Measurements from ENCODE around the gene MTCH2.
"Not testable (repeated sequence)": the region's sequence is repeated elsewhere in the genome, so short reads cannot be mapped to it uniquely, and the experiment has no call there.

Gene MTCH2

DNA sequence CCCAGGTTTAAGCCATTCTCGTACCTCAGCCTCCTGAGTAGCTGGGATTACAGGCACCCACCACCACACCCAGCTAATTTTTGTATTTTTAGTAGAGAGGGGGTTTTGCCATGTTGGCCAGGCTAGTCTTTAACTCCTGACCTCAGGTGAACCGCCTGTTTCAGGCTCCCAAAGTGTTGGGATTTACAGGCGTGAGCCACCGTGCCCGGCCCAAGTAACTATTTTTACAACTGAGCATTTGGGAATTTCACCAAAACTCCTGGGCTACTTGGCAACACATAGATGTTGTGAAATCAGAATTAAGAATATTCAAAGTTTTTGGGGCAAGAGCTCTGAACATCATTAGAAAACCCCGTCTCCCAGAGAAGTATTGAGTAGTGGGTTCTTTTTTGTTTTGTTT is 1.9 kb downstream of the MTCH2 start:
- DNase-seq (ENCODE audit: low read depth in 1 of 2, low spot score in 1 of 2): not testable (repeated sequence)

- not testable (repeated sequence) for DNase-seq (ENCODE audit: low read depth in 1 of 2, low spot score in 1 of 2)
These were observed 6.0 kb downstream of the MTCH2 start for GRCh38 chr11:47636331-47636730.

DNA sequence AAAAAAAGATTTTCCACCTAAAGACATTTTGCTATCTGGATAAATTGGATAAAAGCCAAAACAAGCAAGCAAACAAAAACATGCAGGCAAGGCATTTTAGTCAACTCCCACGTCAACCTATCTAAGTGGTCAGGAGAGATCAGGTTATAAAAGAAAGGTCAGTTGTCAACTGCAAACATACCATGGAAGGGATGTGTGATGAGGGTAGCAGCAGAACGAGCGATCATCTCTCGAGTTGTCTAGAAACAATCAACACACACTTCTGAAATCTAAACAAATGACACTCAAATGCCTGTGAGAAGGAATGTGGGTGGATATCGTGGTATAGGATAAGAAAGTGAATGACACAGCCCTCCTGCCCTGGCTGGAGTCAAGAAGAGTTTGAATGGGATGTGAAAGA is 10.9 kb downstream of the MTCH2 start:
- no peak for DNase-seq (ENCODE audit: low read depth in 1 of 2, low spot score in 1 of 2)

- no peak for DNase-seq (ENCODE audit: low read depth in 1 of 2, low spot score in 1 of 2)
These were observed 14.3 kb downstream of the MTCH2 start for GRCh38 chr11:47628026-47628425.

- DNase-seq (ENCODE audit: low read depth in 1 of 2, low spot score in 1 of 2): no peak
These were observed 16.1 kb downstream of the MTCH2 start for GRCh38 chr11:47626234-47626633.

DNA sequence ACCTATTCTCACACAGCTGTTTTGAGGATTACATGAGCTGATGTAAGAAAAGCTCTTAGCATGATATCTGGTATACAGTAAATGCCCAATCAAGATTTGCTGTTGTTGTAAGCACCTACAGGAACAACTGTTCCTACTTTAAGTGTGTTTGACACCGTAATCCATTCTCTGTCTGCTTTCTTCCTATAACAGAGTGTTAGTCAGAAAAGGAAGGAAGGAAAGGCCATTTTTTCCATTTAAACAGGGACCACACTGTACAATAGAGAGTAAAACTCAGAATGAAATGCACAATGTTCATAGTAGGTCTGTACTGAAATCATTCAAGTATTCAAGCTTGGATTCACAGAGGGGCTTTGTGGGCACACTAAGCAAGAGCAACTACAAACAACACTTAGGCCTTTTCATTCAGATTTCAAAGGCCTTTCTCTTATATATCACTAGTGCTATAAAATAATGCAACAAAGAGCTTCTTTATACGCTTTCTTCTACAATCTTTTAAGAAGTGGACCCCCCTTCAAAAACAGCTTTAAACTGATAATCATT is 21.5 kb downstream of the MTCH2 start:
- no peak for DNase-seq (ENCODE audit: low read depth in 1 of 2, low spot score in 1 of 2)

DNA sequence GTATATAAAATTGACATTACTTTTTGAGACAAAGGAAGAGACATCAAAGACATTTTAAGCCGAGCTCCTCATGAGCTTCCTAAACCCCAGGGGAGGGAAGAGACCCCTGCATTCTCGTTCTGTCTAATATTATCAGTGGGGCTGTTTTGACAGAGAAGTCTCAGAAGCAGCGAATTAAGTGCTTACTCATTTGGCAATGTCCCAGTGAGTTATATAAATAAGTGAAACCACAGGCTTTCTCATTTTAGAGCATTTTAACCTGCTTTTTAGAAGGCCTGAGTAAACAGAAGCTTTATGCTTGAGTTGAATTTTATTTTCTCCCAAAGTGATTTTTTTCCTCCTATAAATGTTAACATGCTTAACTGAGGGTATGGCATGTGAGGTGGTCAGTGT is 24.9 kb downstream of the MTCH2 start:
- DNase-seq (ENCODE audit: low read depth in 1 of 2, low spot score in 1 of 2): no peak

- DNase-seq (ENCODE audit: low read depth in 1 of 2, low spot score in 1 of 2): no peak
These were observed 25.5 kb downstream of the MTCH2 start for GRCh38 chr11:47616726-47617416.

DNA sequence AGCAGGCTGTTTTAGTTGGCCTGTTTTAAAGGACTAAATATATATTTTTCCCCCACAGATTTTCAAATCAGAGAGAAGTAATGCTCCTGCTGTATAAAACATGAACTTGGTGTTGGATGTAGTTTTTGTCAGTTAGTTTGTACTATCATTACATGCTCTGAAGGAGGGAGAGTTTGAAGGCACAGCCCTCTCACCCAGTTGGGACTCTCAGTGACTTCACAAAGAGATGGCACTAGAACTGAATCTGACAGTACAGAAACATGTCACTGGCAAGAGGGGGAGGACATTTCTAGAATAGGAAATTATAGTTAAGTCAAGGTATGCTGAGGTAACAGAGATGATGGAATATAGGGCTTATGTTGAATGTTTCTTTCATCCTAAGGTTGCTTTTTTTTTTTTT is 27.1 kb downstream of the MTCH2 start:
- no peak for DNase-seq (ENCODE audit: low read depth in 1 of 2, low spot score in 1 of 2)

DNA sequence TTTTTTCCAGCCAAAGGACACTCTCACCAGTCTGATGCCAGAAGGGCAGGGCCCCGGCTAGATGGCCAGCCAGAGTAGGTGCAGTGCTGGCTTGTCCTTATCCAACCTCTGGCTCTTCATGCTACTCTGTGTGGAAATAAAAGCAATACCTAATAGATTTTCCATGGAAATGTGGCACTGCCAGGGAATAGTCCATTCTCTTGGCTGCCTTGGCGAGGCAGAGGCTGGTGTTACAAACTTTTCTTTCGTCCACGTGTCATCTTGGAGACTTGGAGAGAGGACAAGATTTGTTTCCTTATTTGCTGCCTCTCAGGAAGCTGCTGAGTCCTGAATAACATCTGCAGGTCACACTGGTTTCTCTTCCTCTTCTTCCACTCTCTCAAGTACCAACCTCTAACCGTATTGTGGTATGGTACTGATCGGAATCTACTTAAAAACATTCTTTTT is 31.0 kb downstream of the MTCH2 start:
- no peak for DNase-seq (ENCODE audit: low read depth in 1 of 2, low spot score in 1 of 2)

- DNase-seq (ENCODE audit: low read depth in 1 of 2, low spot score in 1 of 2): no peak
These were observed 32.7 kb downstream of the MTCH2 start for GRCh38 chr11:47609675-47610074.

GRCh38 chr11:47607380-47607779 is 35.0 kb downstream of the MTCH2 start:
- DNase-seq (ENCODE audit: low read depth in 1 of 2, low spot score in 1 of 2): no peak

DNA sequence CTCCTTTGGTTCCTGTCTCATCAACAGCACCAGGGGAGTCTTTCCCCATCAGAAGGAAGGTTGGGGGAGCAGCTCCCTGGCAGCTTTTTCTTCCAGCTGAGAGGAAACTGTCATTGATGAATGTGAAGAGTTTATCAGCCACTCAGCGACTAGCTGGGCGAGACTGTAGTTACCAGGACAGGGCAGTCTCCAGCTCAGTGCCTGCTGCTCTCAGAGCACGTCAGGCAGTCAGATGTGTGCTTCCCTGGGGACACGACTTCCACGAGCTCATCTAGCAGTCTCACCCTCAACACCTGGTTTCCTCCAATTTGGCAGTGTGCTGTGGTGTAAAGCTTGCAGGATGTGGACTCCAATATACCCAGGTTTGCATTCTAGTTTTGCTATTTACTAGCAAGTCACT is 35.6 kb downstream of the MTCH2 start:
- no peak for DNase-seq (ENCODE audit: low read depth in 1 of 2, low spot score in 1 of 2)

DNA sequence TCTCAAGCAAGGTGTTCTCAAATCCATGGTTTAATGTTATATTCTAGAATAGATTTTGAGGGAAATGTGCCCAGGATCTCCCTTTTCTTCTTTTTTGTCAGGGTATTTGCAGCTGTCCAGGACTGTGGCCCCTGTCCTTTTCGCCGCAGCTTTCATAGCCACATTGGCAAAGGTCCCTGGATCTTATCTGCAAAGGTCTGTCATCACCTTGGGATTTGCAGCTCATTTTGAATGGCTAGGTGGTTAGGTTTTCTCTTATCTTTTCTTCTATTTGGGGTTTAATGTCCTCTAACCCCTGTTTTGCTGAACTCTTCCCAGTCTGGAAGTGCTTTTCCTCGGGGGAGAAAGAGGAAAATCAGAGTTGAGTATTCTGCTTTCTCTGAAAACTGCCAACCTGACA is 36.4 kb downstream of the MTCH2 start:
- DNase-seq (ENCODE audit: low read depth in 1 of 2, low spot score in 1 of 2): no peak

GRCh38 chr11:47603295-47603694 is 39.1 kb downstream of the MTCH2 start:
- no peak for DNase-seq (ENCODE audit: low read depth in 1 of 2, low spot score in 1 of 2)

DNA sequence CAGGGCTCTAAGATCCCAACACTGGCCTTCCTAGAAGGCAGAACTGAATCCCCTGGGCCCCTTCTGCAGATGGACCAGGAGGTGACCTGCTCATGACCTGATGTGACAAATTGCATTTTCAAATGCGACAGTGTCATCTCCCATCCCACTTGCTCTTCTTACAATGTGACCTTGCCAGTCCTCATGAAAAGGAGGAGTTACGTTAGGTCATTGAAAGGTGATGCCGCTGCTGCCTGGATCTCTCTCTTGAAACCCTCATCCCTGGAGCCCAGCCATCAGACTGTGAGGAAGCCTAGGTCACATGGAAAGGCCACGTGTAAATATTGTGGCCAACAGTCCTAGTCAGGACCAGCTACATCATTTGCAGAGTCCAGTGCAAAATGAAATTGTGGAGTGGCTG is 42.5 kb downstream of the MTCH2 start:
- no peak for DNase-seq (ENCODE audit: low read depth in 1 of 2, low spot score in 1 of 2)

GRCh38 chr11:47595967-47596366 is 46.4 kb downstream of the MTCH2 start:
- DNase-seq (ENCODE audit: low read depth in 1 of 2, low spot score in 1 of 2): no peak

- DNase-seq (ENCODE audit: low read depth in 1 of 2, low spot score in 1 of 2): no peak
These were observed 47.3 kb downstream of the MTCH2 start for GRCh38 chr11:47595029-47595428.

GRCh38 chr11:47593934-47594855 is 48.2 kb downstream of the MTCH2 start, which contains the start of gene C1QTNF4:
Gene C1QTNF4, minus strand, starts transcription at chr11:47594411. Its CDS starts 3,601 bp downstream, at chr11:47590810.
- no peak for DNase-seq (ENCODE audit: low read depth in 1 of 2, low spot score in 1 of 2)

DNA sequence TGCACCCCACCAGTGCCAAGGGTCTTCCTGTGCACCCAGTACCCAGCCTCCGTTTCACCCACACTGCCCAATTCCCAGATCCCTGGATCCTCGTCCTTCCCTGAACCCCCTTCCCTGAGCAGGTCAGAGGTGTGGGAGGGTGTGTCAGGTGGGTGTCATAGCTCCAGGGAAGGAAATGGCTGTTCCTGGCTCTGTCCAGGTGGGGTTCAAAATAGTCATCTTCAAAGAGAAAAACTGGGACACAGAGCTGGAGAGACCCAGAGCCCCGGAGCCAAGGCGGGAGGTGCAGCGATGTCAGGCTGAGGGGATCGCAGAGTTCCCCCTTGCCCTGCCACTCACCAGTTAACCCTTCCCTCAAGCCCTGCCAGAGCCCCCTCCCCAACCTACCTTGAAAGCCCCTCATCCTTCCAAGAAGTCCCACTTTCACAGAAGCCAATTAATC is 48.8 kb downstream of the MTCH2 start:
- DNase-seq (ENCODE audit: low read depth in 1 of 2, low spot score in 1 of 2): no peak

GRCh38 chr11:47592970-47593369 is 49.4 kb downstream of the MTCH2 start:
- no peak for DNase-seq (ENCODE audit: low read depth in 1 of 2, low spot score in 1 of 2)

GRCh38 chr11:47592251-47592650 is 50.1 kb downstream of the MTCH2 start:
- DNase-seq (ENCODE audit: low read depth in 1 of 2, low spot score in 1 of 2): no peak

All from activated CD4-positive, alpha-beta T cell treated with anti-CD3 and anti-CD28 coated beads, Interleukin-2, amount 50 U/mL, for 24 hours (primary cell).